Stomach (tissue), 4 donors: ENCODE results near the gene GPX1.

Experiments used
- CTCF ChIP-seq, 7 experiments: fragments of 450-650 bp in 4 of 7; fragments of 200-600 bp in 3 of 7; sonication (generic) in 3 of 7; IDR thresholded peaks; one replicate each; pipeline ENCODE4 v1.5.1; 2016 to 2019; ENCODE audit warnings: antibody characterized with exemption in 7 of 7, control low read depth in 2 of 7, mild to moderate bottlenecking in 1 of 7
- EP300 ChIP-seq: sonication (generic); formaldehyde crosslinking; IDR thresholded peaks from one replicate; pipeline ENCODE4 v1.6.1; 2017; ENCODE audit warnings: antibody characterized with exemption
- POLR2A ChIP-seq, 4 donors: fragments of 450-650 bp; IDR thresholded peaks; one replicate each; pipeline ENCODE4 v1.6.1; 2016; ENCODE audit warnings: antibody characterized with exemption in 4 of 4, control low read depth in 2 of 4, mild to moderate bottlenecking in 1 of 4, moderate library complexity in 1 of 4
- POLR2AphosphoS5 ChIP-seq, 3 donors: sonication (generic); formaldehyde crosslinking; IDR thresholded peaks; one replicate each; pipeline ENCODE4 v1.6.1; 2016; ENCODE audit warnings: antibody characterized with exemption in 3 of 3

GRCh38 chr3:49386056-49386756 is 28.1 kb upstream of the GPX1 start:
- TF ChIP-seq POLR2AphosphoS5 (IDR thresholded peaks at IDR 0.05) (no peak), POLR2A (IDR thresholded peaks at IDR 0.05) (no peak), CTCF (IDR thresholded peaks at IDR 0.05) (no peak), EP300 (no peak)
